GM21390 (cell line): ENCODE results near the gene NYNRIN.
A peak's percentile ranks its signal among the peaks of the same experiment; 100 is the strongest.

Source experiments
- ATAC-seq: cut with Tn5 transposase; IDR thresholded peaks from one replicate; pipeline ENCODE4 v1.9.1; 2021; ENCODE audit not compliant: unreplicated experiment

The NYNRIN gene

GRCh38 chr14:24390701-24391468 is 7.9 kb upstream of the NYNRIN start:
- no peak for ATAC-seq

- ATAC-seq = no peak
Observed at GRCh38 chr14:24392325-24393091, 6.3 kb upstream of the NYNRIN start.

- ATAC-seq = no peak
Observed at GRCh38 chr14:24394275-24394674, 4.5 kb upstream of the NYNRIN start.

- ATAC-seq = no peak
Observed at GRCh38 chr14:24395609-24396582, 2.9 kb upstream of the NYNRIN start.

GRCh38 chr14:24397639-24398292 is 1.0 kb upstream of the NYNRIN start:
- ATAC-seq = no peak

- no peak for ATAC-seq
Observed at GRCh38 chr14:24398293-24398652, 530 bp upstream of the NYNRIN start.

GRCh38 chr14:24399447-24399822 is 632 bp downstream of the NYNRIN start:
- ATAC-seq = no peak

- ATAC-seq = no peak
Observed at GRCh38 chr14:24399999-24400718, 1.4 kb downstream of the NYNRIN start.

GRCh38 chr14:24401810-24402702 is 3.3 kb downstream of the NYNRIN start:
- ATAC-seq = no peak

- no peak for ATAC-seq
Observed at GRCh38 chr14:24403294-24403998, 4.6 kb downstream of the NYNRIN start.

- no peak for ATAC-seq
Observed at GRCh38 chr14:24404814-24405213, 6.0 kb downstream of the NYNRIN start.

- no peak for ATAC-seq
Observed at GRCh38 chr14:24406416-24406815, 7.6 kb downstream of the NYNRIN start.

- no peak for ATAC-seq
Observed at GRCh38 chr14:24407608-24408325, 9.0 kb downstream of the NYNRIN start.

GRCh38 chr14:24408764-24409163 is 10.0 kb downstream of the NYNRIN start:
- ATAC-seq = no peak

- no peak for ATAC-seq
Observed at GRCh38 chr14:24409192-24409591, 10.4 kb downstream of the NYNRIN start.

- no peak for ATAC-seq
Observed at GRCh38 chr14:24409956-24410355, 11.2 kb downstream of the NYNRIN start.

GRCh38 chr14:24411443-24412389 is 12.9 kb downstream of the NYNRIN start:
- peak; percentile 63 for ATAC-seq
